EH (cell line): ENCODE data around the gene NUP214.
"Not testable (repeated sequence)": the region's sequence is repeated elsewhere in the genome, so short reads cannot be mapped to it uniquely, and the experiment has no call there.

Source experiments
- DNase-seq: peaks from one replicate; pipeline ENCODE4 v3.0.0-alpha.2; 2015; ENCODE audit warnings: low read depth

The NUP214 gene

GRCh38 chr9:131197160-131197911, 72.0 kb downstream of the NUP214 start:
- no peak for DNase-seq

GRCh38 chr9:131198041-131198715, 72.8 kb downstream of the NUP214 start:
- DNase-seq: no peak

GRCh38 chr9:131201856-131202255, 76.5 kb downstream of the NUP214 start:
- no peak for DNase-seq

- DNase-seq: no peak
Measured at GRCh38 chr9:131203431-131204218, 78.2 kb downstream of the NUP214 start.

GRCh38 chr9:131204285-131204684, 78.9 kb downstream of the NUP214 start:
- DNase-seq: no peak

GRCh38 chr9:131206495-131206894, 81.1 kb downstream of the NUP214 start:
- DNase-seq: no peak

- DNase-seq: not testable (repeated sequence)
Measured at GRCh38 chr9:131211920-131212319, 86.5 kb downstream of the NUP214 start.

- DNase-seq: peak; percentile 46
Measured at GRCh38 chr9:131214286-131214856, 89.0 kb downstream of the NUP214 start.

GRCh38 chr9:131214876-131215275, 89.5 kb downstream of the NUP214 start:
- DNase-seq: no peak

- no peak for DNase-seq
Measured at GRCh38 chr9:131216806-131217205, 91.4 kb downstream of the NUP214 start.

GRCh38 chr9:131217331-131218031, 92.1 kb downstream of the NUP214 start:
- no peak for DNase-seq

GRCh38 chr9:131218370-131218769, 93.0 kb downstream of the NUP214 start:
- DNase-seq: no peak

- no peak for DNase-seq
Measured at GRCh38 chr9:131220485-131220884, 95.1 kb downstream of the NUP214 start.

- no peak for DNase-seq
Measured at GRCh38 chr9:131222460-131222859, 97.1 kb downstream of the NUP214 start.

- DNase-seq: no peak
Measured at GRCh38 chr9:131226226-131226625, 100.8 kb downstream of the NUP214 start.

- peak; percentile 12 for DNase-seq
Measured at GRCh38 chr9:131227112-131227958, 101.9 kb downstream of the NUP214 start.

- no peak for DNase-seq
Measured at GRCh38 chr9:131227959-131228460, 102.6 kb downstream of the NUP214 start.

- DNase-seq: peak; percentile 15
Measured at GRCh38 chr9:131228988-131229387, 103.6 kb downstream of the NUP214 start.

- no peak for DNase-seq
Measured at GRCh38 chr9:131233556-131233955, 108.2 kb downstream of the NUP214 start.

- no peak for DNase-seq
Measured at GRCh38 chr9:131233995-131234394, 108.6 kb downstream of the NUP214 start.
